C4-2B (cell line): ENCODE measurements around the gene RAB12.

Experiments used
- CTCF ChIP-seq: fragments of 450-650 bp; conservative IDR thresholded peaks from 2 replicates; pipeline ENCODE4 v1.5.1; 2017; ENCODE audit warnings: mild to moderate bottlenecking
- ZFX ChIP-seq: fragments of 450-650 bp; IDR thresholded peaks from 2 replicates; pipeline ENCODE4 v1.6.1; 2017

DNA sequence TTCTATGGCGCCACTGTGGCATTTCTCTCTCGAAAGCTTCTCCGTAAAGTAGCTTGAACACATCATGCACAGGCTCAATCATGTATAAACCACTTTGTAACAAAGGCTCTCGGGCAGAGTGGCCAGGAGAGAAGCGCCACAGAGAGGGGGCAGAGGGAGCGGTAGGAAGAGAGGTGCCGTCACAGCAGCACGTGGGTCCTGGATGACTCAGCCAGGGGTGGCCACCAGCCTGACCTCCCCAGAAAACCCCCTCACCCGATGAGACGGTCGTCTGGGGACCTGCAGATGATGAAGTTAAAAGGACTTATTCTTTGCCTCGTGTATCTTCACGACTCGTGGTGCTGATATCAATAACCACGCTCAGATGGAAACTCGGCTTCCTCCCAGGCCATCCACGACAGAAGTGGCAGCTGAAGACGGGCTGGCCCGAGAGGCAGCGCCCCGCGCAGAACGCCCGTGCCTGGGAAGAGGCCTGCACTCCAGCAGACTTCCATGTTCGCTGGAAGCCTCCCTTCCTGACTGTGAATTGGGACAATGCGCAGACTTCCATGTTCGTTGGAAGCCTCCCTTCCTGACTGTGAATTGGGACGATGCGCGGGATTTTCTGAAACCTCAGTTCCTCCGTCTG lies 49.7 kb downstream of the RAB12 start:
- TF ChIP-seq CTCF (no peak), ZFX (no peak)
